ENCODE measurements around the gene CD58.

Gene CD58

GRCh38 chr1:116491700-116492357 lies 79.0 kb downstream of the CD58 start:
- no peak for DNase-seq (ENCODE audit: low read depth)

GRCh38 chr1:116490588-116490987 lies 80.2 kb downstream of the CD58 start:
- no peak for DNase-seq (ENCODE audit: low read depth)

DNA sequence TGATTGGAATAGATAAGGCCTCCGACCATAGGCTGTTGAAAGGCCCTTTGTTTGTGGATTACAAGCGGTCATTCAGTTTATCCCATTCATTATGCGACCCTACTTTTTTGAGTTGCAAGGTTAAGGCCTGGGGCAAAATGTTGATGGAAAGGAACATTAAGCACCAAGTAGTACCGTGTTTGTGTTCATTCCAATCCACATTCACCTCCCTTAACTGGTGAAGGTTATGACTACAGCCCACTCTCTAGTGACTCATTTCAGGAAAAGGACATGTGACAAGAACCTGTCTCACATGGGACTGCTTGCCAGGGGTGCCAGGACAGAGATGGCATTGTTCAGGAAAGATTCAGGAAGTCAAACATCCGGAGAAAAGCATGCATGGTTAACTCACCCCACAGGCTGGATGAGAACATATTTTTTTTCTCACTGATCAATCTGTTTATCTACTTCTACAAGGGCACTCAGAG lies 81.6 kb downstream of the CD58 start:
- no peak for DNase-seq (ENCODE audit: low read depth)

DNA sequence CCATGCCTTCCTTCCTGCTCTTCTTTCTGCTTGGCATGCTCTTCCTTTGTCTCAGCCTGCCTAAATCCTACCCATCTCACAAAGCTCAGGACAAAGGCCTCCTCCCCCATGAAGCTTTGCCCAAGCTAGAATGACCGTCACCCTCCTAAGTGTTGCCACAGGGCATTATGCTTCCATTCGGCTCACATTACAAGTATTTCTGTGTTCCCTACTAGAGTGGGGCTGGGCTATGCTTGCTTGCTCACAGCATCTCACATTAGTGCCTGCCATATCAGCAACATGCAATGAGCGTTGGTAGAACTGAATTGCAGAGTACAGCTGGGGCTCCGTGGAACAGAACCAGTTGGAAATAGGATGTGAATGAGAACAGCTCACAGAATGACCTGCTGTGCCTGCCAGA lies 82.8 kb downstream of the CD58 start:
- DNase-seq (ENCODE audit: low read depth), result no peak

GRCh38 chr1:116487583-116487982 lies 83.2 kb downstream of the CD58 start:
- no peak for DNase-seq (ENCODE audit: low read depth)

- DNase-seq (ENCODE audit: low read depth), result no peak
These were observed 83.8 kb downstream of the CD58 start for GRCh38 chr1:116487031-116487430.

- DNase-seq (ENCODE audit: low read depth), result no peak
These were observed 84.4 kb downstream of the CD58 start for GRCh38 chr1:116486424-116486823.

DNA sequence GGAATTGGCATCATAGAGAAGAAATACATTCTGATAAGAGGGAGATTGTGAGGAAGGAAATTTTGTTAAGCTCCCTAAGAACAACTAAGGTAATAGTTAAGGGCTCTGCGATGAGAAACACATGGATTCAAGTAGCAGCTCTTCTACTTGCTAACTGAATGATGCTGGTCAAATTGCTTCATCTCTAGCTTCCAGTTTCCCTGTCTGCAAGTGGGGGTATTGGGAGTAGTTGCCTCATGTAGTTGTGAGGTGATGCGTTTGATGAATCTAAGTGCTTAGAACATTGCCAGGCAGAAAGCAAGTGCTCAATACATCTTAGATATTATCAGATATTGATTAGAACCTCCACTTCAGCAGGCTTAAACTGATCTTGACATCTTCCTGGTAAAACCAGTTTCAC lies 84.8 kb downstream of the CD58 start:
- DNase-seq (ENCODE audit: low read depth), result no peak

GRCh38 chr1:116485071-116485735 lies 85.6 kb downstream of the CD58 start:
- DNase-seq (ENCODE audit: low read depth), result peak; percentile 91

GRCh38 chr1:116483481-116484309 lies 87.1 kb downstream of the CD58 start:
- no peak for DNase-seq (ENCODE audit: low read depth)

DNA sequence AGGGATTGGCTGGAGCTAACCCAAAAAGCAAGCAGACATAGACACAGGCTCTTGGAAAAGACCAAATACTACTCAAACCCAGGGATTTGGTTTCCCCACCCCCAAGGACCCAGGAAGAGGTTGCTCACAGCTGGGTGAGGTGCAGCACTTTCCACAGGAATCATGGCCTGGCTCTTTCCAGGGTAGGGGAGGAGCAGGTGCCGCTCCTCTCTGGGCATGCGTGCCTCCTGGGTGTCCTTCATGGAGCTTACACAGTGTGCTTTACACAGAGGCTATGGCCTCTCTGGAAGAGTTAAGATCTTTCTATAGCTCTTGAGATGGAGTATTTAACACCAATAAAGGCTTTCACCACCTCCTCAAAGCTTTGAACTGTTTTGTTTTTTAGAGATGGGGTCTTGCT lies 88.3 kb downstream of the CD58 start:
- no peak for DNase-seq (ENCODE audit: low read depth)

DNA sequence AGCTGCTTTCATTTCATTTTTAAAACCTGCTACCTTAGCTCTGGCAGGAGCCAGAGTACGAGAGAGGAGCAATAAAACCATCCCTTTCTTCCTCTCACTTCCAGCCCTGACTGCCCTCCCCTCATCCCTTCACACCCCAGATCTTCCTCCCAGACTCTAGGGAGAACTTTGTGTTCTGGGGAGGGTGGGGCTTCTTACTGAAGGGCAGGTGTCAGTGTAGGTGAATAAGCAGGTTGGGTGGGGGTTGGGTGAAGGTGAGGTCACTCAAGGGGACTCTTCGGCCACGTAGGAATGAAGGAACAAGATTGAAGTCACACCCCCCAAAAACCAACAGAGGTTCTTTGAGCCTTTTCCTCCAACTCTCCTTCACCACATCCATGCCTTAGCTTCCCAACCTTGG lies 88.9 kb downstream of the CD58 start:
- no peak for DNase-seq (ENCODE audit: low read depth)

DNA sequence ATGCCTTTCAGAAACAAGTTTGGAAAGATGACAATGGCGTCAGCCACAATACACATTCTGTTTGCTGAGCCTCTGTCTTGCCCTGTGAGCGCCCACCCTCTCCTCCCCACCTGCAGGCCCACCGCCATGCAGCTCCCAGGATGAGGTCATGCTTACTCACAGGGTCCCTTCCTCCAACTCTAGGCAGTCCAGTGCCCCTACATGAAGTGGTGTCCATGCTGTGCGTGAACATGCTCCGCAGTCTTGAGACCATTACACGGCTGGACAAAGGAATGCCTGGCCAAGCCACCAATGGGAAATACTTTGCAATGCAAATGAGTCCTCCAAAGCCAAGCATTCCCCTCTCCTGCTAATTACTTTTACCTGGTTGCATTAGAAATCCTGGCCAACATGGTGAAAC lies 92.2 kb downstream of the CD58 start:
- DNase-seq (ENCODE audit: low read depth), result no peak

GRCh38 chr1:116477429-116477828 lies 93.4 kb downstream of the CD58 start:
- no peak for DNase-seq (ENCODE audit: low read depth)

DNA sequence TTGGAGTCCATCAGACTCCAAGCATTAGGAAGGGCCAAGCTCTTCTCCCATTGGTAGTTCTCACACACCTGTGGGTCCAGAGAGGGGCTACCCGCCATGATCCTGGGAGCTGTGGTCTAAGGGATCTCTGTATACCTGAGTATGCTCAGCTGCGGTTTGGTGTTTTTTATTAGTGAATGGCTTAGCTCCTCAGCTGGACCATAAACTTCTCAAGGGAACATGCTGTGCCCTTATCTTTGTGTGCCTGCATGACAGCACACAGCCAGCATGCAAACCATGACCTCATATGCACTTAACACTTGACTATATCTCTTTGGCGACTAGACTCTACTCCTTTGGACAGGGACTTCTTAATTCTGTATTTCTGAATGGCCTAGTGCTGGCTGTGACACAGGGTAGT lies 94.5 kb downstream of the CD58 start:
- no peak for DNase-seq (ENCODE audit: low read depth)

- no peak for DNase-seq (ENCODE audit: low read depth)
These were observed 95.0 kb downstream of the CD58 start for GRCh38 chr1:116475850-116476218.

GRCh38 chr1:116474921-116475849 lies 95.6 kb downstream of the CD58 start:
- no peak for DNase-seq (ENCODE audit: low read depth)

DNA sequence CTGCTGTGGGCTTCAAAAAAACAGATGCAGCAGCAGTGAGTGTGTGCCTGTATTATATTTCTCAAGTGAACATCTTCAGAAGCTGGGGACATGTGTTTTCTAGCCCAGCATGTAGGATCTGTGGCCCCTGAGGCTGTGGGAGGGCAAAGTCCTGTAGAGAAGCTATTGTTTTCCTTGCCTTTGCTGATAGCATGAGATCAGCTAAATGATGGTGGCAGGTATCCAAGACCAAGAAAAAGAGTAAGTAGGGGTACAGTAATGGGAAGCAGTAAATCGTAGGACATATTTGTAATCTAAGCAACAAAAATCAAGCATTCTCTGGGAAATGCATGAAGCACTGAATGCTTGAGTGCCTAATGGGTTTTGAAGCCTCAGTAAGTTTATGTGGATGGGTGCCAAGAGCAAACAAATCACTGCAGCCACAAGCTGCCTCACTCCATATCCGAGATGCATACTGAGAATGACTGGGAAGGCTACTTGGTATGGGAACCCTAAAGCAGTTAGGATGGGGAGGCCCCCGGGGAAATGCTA lies 98.3 kb downstream of the CD58 start:
- no peak for DNase-seq (ENCODE audit: low read depth)

DNA sequence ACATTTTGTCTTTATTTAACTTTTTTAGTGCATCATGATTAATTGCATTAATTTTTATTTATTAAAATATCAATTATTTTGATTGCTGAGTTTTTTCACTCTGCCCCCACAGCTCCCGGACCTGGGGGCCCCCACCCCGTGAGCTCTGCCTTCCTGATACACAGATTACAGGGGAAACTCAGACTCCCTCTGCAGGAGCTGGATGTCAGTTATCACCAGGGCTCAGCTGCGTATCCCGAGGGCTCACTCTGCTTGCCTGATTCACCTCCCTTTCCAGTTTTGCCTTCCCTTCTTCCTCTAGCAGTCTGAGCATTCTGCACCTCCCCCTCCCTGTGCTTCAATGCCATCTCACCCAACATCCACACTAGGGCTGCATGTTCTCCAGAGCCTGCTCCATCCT lies 99.6 kb downstream of the CD58 start:
- DNase-seq (ENCODE audit: low read depth), result no peak

- DNase-seq (ENCODE audit: low read depth), result no peak
These were observed 100.2 kb downstream of the CD58 start for GRCh38 chr1:116470671-116471070.

DNA sequence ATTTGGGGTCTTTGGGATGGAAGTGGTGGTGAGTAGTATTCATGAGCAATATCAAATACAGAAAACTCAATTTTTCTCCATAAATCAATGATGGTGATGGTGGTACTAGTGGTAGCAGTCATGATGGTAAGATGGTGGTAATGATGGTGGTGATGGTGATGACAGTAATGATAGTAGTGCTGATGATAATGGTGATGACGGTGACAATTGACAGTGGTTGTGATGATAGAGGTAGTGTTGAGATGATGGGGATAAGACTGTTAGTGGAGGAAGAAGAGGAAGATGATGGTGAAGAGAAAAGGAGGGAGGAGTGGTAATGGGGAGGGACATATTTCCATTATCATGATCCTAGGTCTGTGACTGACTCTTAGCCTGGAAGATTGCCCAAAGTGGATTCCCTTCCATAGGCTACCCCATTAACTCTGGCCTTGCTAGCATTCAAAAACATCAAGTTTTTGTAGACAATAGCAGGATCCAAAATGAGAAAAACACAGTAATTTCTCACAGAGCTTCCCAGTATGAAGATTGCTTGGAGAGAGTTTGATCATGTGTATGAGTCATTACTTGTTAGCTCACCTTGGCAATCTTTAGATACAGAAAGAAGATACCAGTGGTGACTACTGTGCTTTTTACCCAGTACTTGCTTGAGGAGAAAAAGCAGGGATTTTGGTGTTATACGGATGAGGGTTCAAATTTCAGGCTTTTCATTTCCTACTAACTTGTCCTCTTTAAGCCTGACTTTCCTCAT lies 103.8 kb downstream of the CD58 start:
- DNase-seq (ENCODE audit: low read depth), result no peak

All from stimulated activated CD8-positive, alpha-beta memory T cell treated with anti-CD3 and anti-CD28 coated beads, Interleukin-7, amount 100 ng/mL, for 24 hours (primary cell).